ENCODE measurements around the gene RANBP17. TPM values are rescaled to one million over a fixed set of nuclear protein-coding genes. Genes with fewer than 3 reads are reported as not detected.
A peak's percentile ranks its signal among the peaks of the same experiment; 100 is the strongest.
"Not testable (repeated sequence)": the region's sequence is repeated elsewhere in the genome, so short reads cannot be mapped to it uniquely, and the experiment has no call there.

Gene RANBP17
- polyA plus RNA-seq, 1 donor from 2014 or later = not detected

DNA sequence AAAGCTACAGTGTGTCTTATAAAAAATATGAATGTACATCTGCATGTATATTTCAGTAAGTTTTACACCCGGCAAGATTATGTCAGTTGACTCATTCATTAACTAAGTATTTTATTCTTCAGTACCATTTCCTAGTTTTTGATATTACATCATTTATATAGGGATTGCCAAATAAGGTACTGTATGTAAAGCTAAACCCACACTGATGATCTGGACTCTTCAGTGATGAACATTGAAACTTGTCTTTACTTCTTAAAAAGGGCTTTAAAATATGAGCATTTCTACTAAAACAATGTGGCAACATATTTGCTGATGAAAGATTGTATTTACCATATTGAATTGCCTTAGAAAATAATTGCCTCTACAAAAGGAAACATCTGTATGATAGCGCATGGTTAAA lies 295.5 kb downstream of the RANBP17 start:
- Mint-ChIP-seq H3K9me3 (no peaks in the 10 kb centered on the region), H3K27me3 (peaks cover 2% of the 10 kb centered on the region), H3K36me3 (no peaks in the 10 kb centered on the region), H3K27ac (no peak overlapping the region), H3K4me1 (peaks cover 0 to 2% (median 0%) of the 10 kb centered on the region in 3 donors), H3K4me3 (no peak overlapping the region)

DNA sequence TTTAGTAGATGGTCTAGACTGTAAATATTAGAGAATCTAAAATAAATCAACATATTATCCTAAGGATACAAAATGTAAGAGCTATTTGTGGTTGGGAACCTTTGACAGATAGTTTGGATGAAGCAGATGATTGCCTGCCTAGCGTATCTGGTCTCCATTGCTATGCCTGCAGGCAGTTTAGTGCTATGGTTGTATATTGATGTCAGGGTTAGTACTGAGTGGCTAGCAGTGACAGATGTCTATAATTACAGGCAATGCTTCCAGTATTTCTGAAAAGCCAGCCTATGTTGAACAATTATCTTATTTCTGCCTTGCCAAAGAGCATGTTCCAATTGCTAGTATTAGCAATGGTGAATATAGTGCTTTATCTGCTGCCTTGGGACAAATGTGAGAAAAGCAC lies 296.0 kb downstream of the RANBP17 start:
- H3K27ac Mint-ChIP-seq = no peak overlapping the region
- H3K27me3 Mint-ChIP-seq = peaks cover 2% of the 10 kb centered on the region

DNA sequence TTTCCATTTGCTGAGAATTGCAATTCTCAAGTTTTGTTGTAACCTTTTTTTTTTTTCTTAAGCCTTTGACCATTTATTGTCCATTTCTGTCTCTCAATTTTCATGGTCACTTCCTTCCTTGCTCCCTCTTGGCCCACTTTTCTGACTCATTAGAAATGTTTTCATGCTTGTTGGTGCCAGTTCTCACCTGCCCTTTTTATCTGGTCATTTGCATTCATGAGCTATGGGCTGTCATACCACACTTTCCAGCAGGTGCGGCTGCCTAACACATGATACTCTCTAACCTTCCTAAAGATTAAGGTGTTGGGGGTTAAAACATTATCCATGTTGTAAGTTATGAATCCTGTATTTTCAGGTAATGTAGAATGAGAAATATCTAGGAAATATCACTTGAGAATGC lies 296.8 kb downstream of the RANBP17 start:
- Mint-ChIP-seq H3K27ac (no peak overlapping the region), H3K4me3 (no peak overlapping the region), H3K27me3 (no peaks in the 10 kb centered on the region), H3K9me3 (no peaks in the 10 kb centered on the region), H3K4me1 (no peaks in the 10 kb centered on the region), H3K36me3 (no peaks in the 10 kb centered on the region)

More for the DNA sequence above, 296.0 kb downstream of the RANBP17 start:
- H3K4me3 Mint-ChIP-seq = no peak overlapping the region
- no peaks in the 10 kb centered on the region for H3K36me3 Mint-ChIP-seq
- H3K4me1 Mint-ChIP-seq = peaks cover 0 to 2% (median 0%) of the 10 kb centered on the region in 3 donors
- no peaks in the 10 kb centered on the region for H3K9me3 Mint-ChIP-seq

DNA sequence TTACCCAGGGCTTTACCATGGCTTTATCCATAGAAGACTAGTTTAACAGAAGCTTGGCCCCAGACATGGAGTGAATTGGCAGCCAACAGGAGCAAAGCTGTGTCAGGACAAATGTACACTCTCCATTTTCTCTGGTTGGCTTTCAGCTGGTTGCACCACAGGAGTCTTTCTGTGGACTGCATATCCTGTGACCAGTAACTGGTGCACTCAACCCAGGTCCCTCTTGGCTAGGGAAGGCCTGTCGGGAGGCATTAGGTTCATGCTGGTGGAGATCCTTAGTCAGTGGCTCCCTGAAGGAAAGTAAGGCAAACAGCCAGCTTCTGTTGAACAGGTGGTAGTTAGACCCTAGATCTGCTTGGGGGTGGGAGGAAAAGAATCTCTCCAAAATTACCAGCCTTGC lies 300.3 kb downstream of the RANBP17 start:
- Mint-ChIP-seq H3K4me1 (no peaks in the 10 kb centered on the region), H3K9me3 (no peaks in the 10 kb centered on the region), H3K27ac (no peak overlapping the region), H3K4me3 (no peak overlapping the region), H3K27me3 (no peaks in the 10 kb centered on the region), H3K36me3 (no peaks in the 10 kb centered on the region)

DNA sequence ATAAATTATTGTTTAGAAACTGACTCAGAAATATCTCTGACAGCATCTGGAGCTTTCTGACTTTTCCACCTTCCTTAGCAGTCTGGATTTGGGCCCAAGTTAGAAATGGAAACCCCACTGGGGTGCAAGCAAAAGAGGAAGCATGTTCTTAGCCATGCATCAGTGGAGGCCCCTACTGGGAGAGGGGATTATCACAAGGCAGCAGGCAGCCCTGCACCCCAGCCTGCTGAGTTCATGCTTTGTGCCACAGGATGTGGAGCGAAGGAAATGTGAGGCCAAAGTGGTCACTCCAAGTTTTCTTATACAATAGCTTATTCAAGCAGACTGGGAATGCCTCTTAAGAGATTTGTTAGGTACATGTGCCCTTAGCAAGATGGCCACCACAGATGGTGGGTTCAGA lies 300.8 kb downstream of the RANBP17 start:
- H3K4me1 Mint-ChIP-seq = no peaks in the 10 kb centered on the region
- H3K9me3 Mint-ChIP-seq = no peaks in the 10 kb centered on the region
- H3K27ac Mint-ChIP-seq = no peak overlapping the region
- no peak overlapping the region for H3K4me3 Mint-ChIP-seq
- no peaks in the 10 kb centered on the region for H3K36me3 Mint-ChIP-seq
- no peaks in the 10 kb centered on the region for H3K27me3 Mint-ChIP-seq

DNA sequence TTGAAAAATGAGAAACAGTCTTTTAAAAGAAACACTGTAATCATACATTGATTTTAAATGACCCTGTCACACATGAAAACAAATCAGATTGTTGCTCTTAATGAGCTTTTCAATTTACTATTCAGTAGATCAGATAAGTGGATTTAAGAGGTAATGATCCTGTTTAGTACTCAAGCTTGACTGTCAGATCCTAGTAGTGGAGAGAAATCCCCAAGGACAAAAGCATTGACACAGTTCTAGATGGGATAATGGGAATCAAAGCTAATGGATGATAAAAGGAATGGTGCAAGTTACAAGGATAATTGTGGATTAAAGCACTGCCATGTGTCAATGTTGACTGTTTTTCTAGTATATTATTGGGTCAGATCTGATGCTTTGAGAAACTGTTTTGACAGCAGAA lies 304.9 kb downstream of the RANBP17 start:
- no peaks in the 10 kb centered on the region for H3K27me3 Mint-ChIP-seq
- no peaks in the 10 kb centered on the region for H3K36me3 Mint-ChIP-seq
- H3K4me3 Mint-ChIP-seq = no peak overlapping the region
- no peak overlapping the region for H3K27ac Mint-ChIP-seq
- H3K4me1 Mint-ChIP-seq = no peaks in the 10 kb centered on the region
- H3K9me3 Mint-ChIP-seq = peaks cover 0 to 2% (median 0%) of the 10 kb centered on the region in 3 donors

DNA sequence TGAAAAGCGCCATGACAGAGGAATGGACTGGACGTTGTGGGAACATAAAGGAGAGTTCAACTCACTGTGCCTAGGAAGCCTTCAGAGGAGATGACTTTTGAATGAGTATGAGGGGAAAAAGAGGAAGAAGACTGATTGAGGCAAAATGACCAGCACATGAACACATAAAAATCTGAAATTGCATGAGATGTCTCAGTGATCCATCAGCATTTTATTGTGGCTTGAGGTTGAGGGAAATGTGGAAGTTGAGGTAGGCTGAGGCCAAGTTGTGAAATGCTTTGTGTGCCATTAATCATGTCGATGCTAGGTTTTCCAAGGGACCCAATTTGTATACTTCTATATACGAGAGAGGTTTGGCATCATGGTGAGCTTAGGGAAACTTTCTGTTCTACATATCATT lies 306.4 kb downstream of the RANBP17 start:
- no peak overlapping the region for H3K27ac Mint-ChIP-seq
- H3K4me1 Mint-ChIP-seq = no peaks in the 10 kb centered on the region
- no peaks in the 10 kb centered on the region for H3K27me3 Mint-ChIP-seq
- H3K36me3 Mint-ChIP-seq = no peaks in the 10 kb centered on the region
- peaks cover 0 to 2% (median 0%) of the 10 kb centered on the region in 3 donors for H3K9me3 Mint-ChIP-seq
- no peak overlapping the region for H3K4me3 Mint-ChIP-seq

DNA sequence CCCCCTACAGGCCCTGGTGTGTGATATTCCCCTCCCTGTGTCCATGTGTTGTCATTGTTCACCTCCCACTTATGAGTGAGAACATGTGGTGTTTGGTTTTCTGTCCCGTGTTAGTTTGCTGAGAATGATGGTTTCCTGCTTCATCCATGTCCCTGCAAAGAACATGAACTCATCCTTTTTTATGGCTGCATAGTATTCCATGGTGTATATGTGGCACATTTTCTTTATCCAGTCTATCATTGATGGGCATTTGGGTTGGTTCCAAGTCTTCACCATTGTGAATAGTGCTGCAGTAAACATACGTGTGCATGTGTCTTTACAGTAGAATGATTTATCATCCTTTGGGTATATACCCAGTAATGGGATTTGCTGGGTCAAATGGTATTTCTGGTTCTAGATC lies 313.1 kb downstream of the RANBP17 start:
- H3K9me3 Mint-ChIP-seq, H3K4me1 Mint-ChIP-seq, H3K27me3 Mint-ChIP-seq, H3K27ac Mint-ChIP-seq, H3K4me3 Mint-ChIP-seq, H3K36me3 Mint-ChIP-seq: not testable (repeated sequence)

DNA sequence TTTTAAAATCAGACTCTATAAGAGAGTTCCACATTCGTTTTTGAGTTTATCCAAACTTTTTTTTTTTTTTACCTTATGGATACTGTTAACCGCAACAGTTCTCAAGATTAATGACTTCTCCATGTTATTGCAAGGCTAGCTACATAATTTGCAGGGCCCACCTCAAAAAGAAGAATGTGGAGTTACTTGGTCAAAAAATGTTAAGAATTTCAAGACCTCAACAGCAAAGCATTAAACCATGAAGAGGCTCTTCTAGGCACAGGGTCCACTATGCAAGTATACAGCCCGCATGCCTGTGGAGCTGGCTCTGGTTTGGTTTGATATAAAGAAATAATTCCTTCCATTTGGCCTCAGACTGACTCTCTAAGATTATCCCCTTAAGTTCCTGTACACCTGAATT lies 313.9 kb downstream of the RANBP17 start:
- H3K36me3 Mint-ChIP-seq = no peaks in the 10 kb centered on the region
- H3K4me1 Mint-ChIP-seq = no peaks in the 10 kb centered on the region
- no peak overlapping the region for H3K27ac Mint-ChIP-seq
- no peaks in the 10 kb centered on the region for H3K27me3 Mint-ChIP-seq
- H3K4me3 Mint-ChIP-seq = no peak overlapping the region
- H3K9me3 Mint-ChIP-seq = peaks cover 0 to 3% (median 0%) of the 10 kb centered on the region in 3 donors

DNA sequence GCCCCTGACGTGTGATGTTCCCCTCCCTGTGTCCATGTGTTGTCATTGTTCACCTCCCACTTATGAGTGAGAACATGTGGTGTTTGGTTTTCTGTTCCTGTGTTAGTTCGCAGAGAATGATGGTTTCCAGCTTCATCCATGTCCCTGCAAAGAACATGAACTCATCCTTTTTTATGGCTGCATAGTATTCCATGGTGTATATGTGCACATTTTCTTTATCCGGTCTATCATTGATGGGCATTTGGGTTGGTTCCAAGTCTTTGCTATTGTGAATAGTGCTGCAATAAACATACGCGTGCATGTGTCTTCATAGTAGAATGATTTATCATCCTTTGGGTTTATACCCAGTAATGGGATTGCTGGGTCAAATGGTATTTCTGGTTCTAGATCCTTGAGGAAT lies 316.4 kb downstream of the RANBP17 start:
- H3K27ac Mint-ChIP-seq, H3K9me3 Mint-ChIP-seq, H3K27me3 Mint-ChIP-seq, H3K4me1 Mint-ChIP-seq, H3K4me3 Mint-ChIP-seq, H3K36me3 Mint-ChIP-seq: not testable (repeated sequence)

DNA sequence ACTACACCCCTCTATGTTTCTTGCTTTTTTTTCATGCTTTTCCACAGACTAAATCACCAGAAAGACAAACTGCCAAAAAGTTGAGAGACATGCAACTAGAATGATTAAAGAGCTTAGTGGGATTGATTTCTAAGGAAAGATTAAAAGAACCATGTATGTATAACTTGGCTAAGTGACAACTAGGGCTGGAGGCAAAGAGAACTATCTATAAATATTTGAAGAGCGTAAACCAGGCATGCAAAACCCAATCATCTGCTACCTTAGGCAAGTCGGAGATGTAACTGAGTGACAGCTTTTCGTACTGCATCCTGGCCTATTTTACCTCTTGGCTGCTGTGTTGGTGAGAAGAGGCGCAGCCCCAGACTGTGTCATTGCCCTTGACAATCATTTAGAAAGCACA lies 326.2 kb downstream of the RANBP17 start:
- Mint-ChIP-seq H3K27ac (no peak overlapping the region), H3K4me3 (no peak overlapping the region), H3K9me3 (peaks cover 3 to 5% (median 4%) of the 10 kb centered on the region in 3 donors), H3K27me3 (no peaks in the 10 kb centered on the region), H3K36me3 (no peaks in the 10 kb centered on the region), H3K4me1 (no peaks in the 10 kb centered on the region)

DNA sequence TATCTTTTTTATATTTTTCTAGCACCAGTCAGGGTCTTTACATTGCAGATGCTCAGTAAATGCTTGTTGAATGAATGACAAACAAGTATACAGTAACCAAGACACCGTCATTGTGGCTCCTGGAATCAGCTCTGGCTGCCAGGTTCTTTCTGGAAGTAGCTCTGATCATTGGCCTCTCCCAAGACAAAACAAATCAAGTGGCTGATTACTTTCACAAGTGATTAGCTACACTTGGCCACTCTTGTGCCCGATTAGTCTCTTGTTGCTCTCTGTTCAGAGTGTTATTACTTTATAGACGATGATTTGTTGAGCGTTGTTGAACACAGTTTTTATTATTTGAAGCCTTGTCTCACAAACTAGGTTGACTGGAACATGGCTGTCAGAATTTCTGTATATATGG lies 327.6 kb downstream of the RANBP17 start:
- H3K36me3 Mint-ChIP-seq = no peaks in the 10 kb centered on the region
- H3K27me3 Mint-ChIP-seq = no peaks in the 10 kb centered on the region
- no peak overlapping the region for H3K4me3 Mint-ChIP-seq
- no peaks in the 10 kb centered on the region for H3K9me3 Mint-ChIP-seq
- H3K27ac Mint-ChIP-seq = no peak overlapping the region
- no peaks in the 10 kb centered on the region for H3K4me1 Mint-ChIP-seq

DNA sequence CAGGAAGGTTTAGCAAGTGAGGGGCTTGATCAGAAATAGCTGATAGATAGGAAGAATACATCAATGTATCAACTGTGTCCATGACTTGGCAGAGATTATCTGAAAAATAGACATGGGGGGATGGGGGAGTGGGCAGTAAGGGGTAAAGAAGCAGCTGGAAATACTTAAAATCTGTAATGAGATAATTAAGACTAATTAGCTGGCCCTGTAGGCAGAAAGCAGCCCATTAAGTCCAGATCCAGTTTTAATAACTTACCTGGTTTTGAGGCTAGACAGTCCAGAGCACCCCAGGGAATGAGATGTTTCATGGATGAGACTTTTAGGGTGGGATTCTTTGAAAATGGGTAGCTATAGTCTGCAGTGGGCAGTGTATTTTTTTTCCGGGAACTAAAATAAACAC lies 330.3 kb downstream of the RANBP17 start:
- no peaks in the 10 kb centered on the region for H3K9me3 Mint-ChIP-seq
- no peak overlapping the region for H3K27ac Mint-ChIP-seq
- H3K36me3 Mint-ChIP-seq = no peaks in the 10 kb centered on the region
- H3K4me1 Mint-ChIP-seq = no peaks in the 10 kb centered on the region
- H3K4me3 Mint-ChIP-seq = no peak overlapping the region
- H3K27me3 Mint-ChIP-seq = no peaks in the 10 kb centered on the region

DNA sequence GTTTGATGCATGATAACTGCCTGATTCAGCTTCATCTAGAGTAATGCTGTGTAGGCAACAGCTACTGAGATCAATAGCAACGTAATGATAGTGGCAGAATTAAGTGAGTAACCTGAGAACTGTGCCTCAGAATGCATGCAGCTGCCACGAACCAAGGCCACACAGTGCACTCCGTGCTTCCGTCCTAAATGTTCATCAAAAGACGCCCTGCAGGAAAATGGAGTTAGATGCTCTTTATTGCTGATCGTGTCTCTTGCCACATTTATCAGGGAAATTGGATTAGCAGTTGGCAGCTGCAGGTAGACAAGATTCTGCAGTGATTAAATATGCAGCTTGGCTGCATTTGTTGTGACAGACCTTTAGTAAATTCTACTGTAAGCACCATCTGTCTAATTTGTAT lies 339.5 kb downstream of the RANBP17 start:
- Mint-ChIP-seq H3K4me1 (no peaks in the 10 kb centered on the region), H3K36me3 (no peaks in the 10 kb centered on the region), H3K4me3 (peak overlapping the region in 1 of 4 donors; percentile 12), H3K27me3 (peaks cover 8% of the 10 kb centered on the region), H3K27ac (no peak overlapping the region), H3K9me3 (no peaks in the 10 kb centered on the region)

DNA sequence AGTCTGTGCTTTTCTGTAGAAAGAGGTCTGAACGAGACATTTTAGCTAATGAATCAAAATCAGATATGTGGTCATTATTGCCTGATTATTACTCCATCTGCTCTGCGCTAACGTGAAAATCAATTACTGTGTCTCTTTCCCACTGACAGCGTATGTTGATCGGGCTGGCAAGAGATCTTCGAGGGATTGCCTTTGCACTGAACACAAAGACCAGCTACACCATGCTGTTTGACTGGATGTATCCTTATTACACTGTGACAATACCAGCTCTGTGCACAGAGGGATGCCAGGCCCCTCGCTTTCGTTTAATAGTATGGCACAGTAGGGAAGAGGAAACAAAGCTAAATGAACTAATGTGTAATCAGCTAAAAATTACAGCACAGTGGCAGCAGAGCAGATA lies 343.6 kb downstream of the RANBP17 start:
- Mint-ChIP-seq H3K4me1 (no peaks in the 10 kb centered on the region), H3K4me3 (no peak overlapping the region), H3K36me3 (no peaks in the 10 kb centered on the region)

DNA sequence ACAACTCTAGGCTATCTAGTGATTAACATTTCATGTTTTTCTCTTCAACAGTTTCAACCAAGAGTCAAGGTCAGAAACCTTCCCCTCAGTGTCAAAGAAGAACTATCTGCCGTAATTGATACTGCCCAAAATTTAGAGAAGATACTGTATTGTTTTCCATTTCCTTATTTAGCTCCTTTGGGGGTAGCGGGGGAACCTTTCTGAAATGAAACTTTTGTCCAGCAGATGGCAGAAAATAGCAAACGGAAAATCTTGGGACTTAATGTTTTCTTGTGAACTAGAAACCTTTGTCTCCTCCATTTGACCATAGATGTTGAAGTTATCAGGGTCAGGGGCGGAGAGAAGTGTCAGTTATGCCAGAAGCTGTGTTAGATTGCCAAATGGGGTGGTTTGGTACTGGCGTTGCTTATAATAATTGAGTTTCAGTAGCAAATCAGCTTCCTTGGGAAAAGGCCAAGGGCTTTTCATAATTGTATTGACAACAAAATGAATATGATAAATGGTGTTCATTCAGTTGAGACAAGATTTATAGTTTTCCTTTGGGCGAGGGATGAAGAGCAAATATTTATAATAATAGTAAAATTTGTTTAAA lies 345.5 kb downstream of the RANBP17 start:
- no peak overlapping the region for H3K27ac Mint-ChIP-seq
- no peak overlapping the region for H3K4me3 Mint-ChIP-seq
- H3K4me1 Mint-ChIP-seq = no peaks in the 10 kb centered on the region
- no peaks in the 10 kb centered on the region for H3K36me3 Mint-ChIP-seq
- no peaks in the 10 kb centered on the region for H3K9me3 Mint-ChIP-seq
- H3K27me3 Mint-ChIP-seq = peaks cover 10% of the 10 kb centered on the region

More for the DNA sequence above, 343.6 kb downstream of the RANBP17 start:
- H3K27me3 Mint-ChIP-seq = peaks cover 8% of the 10 kb centered on the region
- H3K27ac Mint-ChIP-seq = no peak overlapping the region
- H3K9me3 Mint-ChIP-seq = no peaks in the 10 kb centered on the region

DNA sequence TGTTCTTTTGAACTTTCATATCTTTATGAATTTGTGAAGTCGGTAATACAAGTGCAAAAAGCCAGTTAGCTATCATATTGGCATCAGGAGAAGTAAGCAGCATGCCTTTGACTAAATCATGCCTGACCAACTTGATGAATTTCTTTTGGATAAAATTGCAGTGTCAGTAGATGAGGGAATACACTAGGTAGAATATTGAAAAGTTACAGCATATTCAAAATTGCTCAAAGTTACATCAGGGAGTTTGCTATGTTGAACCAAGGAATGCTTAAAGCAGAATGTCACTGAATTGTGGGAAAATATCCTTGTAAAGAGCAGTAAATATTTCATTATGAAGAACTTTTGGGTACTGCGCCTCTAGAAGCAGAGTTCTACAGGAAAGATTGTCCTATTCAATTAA lies 360.1 kb downstream of the RANBP17 start:
- Mint-ChIP-seq H3K27ac (no peak overlapping the region), H3K4me3 (no peak overlapping the region), H3K9me3 (peaks cover 0 to 1% (median 0%) of the 10 kb centered on the region in 3 donors), H3K36me3 (no peaks in the 10 kb centered on the region), H3K27me3 (peaks cover 14% of the 10 kb centered on the region), H3K4me1 (peaks cover 0 to 1% (median 0%) of the 10 kb centered on the region in 3 donors)
